Retinal pigment epithelial cell (primary cell): Measurements from ENCODE around the gene ZBTB40.

Experiments
- DNase-seq: peaks from one replicate; pipeline ENCODE4 v3.0.0-alpha.2; 2010; ENCODE audit warnings: low read depth
- H3K4me3 ChIP-seq: 2 replicates; pipeline ENCODE4 v1.5.1; 2011; ENCODE audit warnings: mild to moderate bottlenecking, low read length, control low read depth, moderate library complexity
- CTCF ChIP-seq: conservative IDR thresholded peaks from 2 replicates; pipeline ENCODE4 v1.5.1; 2011; ENCODE audit warnings: low read depth, low read length, control low read depth, inconsistent platforms

ZBTB40 gene

GRCh38 chr1:22578732-22579361 is 127.2 kb downstream of the ZBTB40 start:
- TF ChIP-seq CTCF = no peak
- H3K4me3 ChIP-seq = no peak overlapping the region
- DNase-seq = no peak

- no peak for TF ChIP-seq CTCF
- H3K4me3 ChIP-seq = no peak overlapping the region
- no peak for DNase-seq
Measured at GRCh38 chr1:22579541-22580155, 128.0 kb downstream of the ZBTB40 start.
